Nephron progenitor cell (in vitro differentiated cells): Measurements from ENCODE around the gene CCDC28B.

Experiments used
- DNase-seq: peaks from one replicate; pipeline ENCODE4 v3.0.0; 2021
- H3K27ac Mint-ChIP-seq: 2 replicates; pipeline ENCODE4 v1.8.0; 2021; ENCODE audit warnings: mild to moderate bottlenecking, moderate library complexity, mixed read lengths
- H3K27me3 Mint-ChIP-seq: 2 replicates; pipeline ENCODE4 v1.8.0; 2021; ENCODE audit warnings: mild to moderate bottlenecking, low read depth, mixed read lengths; ENCODE audit not compliant: poor library complexity
- H3K36me3 Mint-ChIP-seq: 2 replicates; pipeline ENCODE4 v1.8.0; 2021; ENCODE audit warnings: low read depth, mixed read lengths
- H3K4me1 Mint-ChIP-seq: 2 replicates; pipeline ENCODE4 v1.8.0; 2021; ENCODE audit warnings: mixed read lengths
- H3K4me3 Mint-ChIP-seq: 2 replicates; pipeline ENCODE4 v1.8.0; 2021; ENCODE audit warnings: mild to moderate bottlenecking, moderate library complexity, mixed read lengths
- H3K9me3 Mint-ChIP-seq: 2 replicates; pipeline ENCODE4 v1.8.0; 2021; ENCODE audit warnings: mild to moderate bottlenecking, moderate library complexity, mixed read lengths
- TF ChIP-seq, protein P1 (sequence below): fragments of 200-600 bp; sonication (generic); IDR thresholded peaks from 2 replicates; pipeline ENCODE4 v1.5.0; 2021; ENCODE audit warnings: antibody characterized with exemption

CCDC28B gene

DNA sequence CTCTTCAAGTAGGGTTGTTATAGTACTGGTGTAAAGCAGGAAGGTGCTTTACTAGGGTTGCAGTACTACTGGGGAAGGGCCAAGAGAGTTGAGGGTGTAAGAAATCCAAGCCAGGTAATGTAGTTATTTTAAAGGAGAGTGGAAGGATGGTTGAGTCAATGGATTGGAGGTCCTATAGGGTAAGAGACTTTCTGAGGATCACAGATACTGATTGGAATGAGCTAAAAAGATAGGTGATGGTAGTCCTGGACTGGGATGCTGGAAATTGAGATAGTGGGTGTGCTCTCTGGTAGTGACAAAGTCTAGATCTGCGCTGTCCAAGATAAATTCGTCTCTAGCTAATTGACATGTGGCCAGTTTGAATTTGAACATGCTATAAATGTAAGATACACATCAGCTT, 13.9 kb upstream of the CCDC28B start:
- H3K4me1 Mint-ChIP-seq = peaks cover 14% of the 10 kb centered on the region
- no peak overlapping the region for H3K4me3 Mint-ChIP-seq
- no peak overlapping the region for H3K27ac Mint-ChIP-seq
- H3K9me3 Mint-ChIP-seq = no peaks in the 10 kb centered on the region
- H3K27me3 Mint-ChIP-seq = peaks cover 3% of the 10 kb centered on the region
- DNase-seq = no peak
- peaks cover 74% of the 10 kb centered on the region for H3K36me3 Mint-ChIP-seq
- TF ChIP-seq, protein P1, sequence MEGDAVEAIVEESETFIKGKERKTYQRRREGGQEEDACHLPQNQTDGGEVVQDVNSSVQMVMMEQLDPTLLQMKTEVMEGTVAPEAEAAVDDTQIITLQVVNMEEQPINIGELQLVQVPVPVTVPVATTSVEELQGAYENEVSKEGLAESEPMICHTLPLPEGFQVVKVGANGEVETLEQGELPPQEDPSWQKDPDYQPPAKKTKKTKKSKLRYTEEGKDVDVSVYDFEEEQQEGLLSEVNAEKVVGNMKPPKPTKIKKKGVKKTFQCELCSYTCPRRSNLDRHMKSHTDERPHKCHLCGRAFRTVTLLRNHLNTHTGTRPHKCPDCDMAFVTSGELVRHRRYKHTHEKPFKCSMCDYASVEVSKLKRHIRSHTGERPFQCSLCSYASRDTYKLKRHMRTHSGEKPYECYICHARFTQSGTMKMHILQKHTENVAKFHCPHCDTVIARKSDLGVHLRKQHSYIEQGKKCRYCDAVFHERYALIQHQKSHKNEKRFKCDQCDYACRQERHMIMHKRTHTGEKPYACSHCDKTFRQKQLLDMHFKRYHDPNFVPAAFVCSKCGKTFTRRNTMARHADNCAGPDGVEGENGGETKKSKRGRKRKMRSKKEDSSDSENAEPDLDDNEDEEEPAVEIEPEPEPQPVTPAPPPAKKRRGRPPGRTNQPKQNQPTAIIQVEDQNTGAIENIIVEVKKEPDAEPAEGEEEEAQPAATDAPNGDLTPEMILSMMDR = no peak

DNA sequence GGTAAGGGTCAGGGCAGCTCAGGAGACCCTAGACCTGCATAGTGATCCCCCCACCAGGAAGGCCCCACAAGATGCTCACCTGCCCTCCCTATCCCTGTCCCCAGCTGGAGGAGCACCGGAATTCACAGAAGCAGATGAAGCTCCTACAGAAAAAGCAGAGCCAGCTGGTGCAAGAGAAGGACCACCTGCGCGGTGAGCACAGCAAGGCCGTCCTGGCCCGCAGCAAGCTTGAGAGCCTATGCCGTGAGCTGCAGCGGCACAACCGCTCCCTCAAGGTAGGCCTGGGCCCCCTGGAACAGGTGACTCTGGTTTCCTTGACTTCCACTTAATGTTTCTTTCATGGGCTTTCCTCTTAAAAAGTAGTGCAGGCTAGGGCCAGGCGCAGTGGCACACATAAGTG, 12.5 kb upstream of the CCDC28B start:
- peaks cover 3% of the 10 kb centered on the region for H3K27me3 Mint-ChIP-seq
- H3K9me3 Mint-ChIP-seq = no peaks in the 10 kb centered on the region
- TF ChIP-seq, protein P1 = no peak
- H3K4me1 Mint-ChIP-seq = peaks cover 11% of the 10 kb centered on the region
- H3K4me3 Mint-ChIP-seq = no peak overlapping the region
- DNase-seq = no peak
- no peak overlapping the region for H3K27ac Mint-ChIP-seq
- peaks cover 74% of the 10 kb centered on the region for H3K36me3 Mint-ChIP-seq

DNA sequence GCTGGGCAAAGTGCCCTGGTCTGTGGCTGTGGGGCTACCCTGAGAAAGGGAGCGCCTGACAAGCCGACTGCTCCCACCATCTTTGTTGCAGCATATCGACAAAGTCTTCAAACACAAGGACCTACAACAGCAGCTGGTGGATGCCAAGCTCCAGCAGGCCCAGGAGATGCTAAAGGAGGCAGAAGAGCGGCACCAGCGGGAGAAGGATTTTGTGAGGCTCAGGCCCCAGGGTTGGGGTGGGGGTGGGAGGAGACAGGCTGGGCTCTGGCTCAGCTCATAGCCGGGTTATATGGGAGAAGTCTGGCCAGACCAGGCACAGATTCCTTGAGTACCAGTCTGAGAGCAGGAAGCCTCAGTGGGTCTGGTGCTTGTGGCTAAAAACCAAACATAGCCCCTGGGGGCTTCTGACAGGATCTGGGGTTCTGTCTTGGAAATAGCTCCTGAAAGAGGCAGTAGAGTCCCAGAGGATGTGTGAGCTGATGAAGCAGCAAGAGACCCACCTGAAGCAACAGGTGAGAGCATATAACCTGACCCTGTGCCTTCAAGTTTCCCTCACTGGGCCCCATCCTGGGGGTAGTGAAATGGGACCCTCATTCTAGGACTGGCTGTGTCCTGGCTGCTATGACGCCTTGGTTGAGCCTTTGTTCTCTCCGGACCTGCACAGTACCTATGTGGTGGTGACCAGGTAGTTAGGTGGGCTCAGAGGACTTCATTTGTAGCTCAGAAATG, 8.0 kb upstream of the CCDC28B start:
- peaks cover 6% of the 10 kb centered on the region for H3K4me1 Mint-ChIP-seq
- no peak overlapping the region for H3K4me3 Mint-ChIP-seq
- DNase-seq = no peak
- no peaks in the 10 kb centered on the region for H3K9me3 Mint-ChIP-seq
- TF ChIP-seq, protein P1 = no peak
- H3K27me3 Mint-ChIP-seq = peaks cover 8% of the 10 kb centered on the region
- H3K27ac Mint-ChIP-seq = no peak overlapping the region
- H3K36me3 Mint-ChIP-seq = peaks cover 75% of the 10 kb centered on the region

DNA sequence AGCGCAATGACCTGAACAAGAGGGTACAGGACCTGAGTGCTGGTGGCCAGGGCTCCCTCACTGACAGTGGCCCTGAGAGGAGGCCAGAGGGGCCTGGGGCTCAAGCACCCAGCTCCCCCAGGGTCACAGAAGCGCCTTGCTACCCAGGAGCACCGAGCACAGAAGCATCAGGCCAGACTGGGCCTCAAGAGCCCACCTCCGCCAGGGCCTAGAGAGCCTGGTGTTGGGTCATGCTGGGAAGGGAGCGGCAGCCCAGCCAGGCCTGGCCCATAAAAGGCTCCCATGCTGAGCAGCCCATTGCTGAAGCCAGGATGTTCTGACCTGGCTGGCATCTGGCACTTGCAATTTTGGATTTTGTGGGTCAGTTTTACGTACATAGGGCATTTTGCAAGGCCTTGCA, 5.4 kb upstream of the CCDC28B start:
- Mint-ChIP-seq H3K36me3 (peaks cover 54% of the 10 kb centered on the region), H3K4me1 (peaks cover 26% of the 10 kb centered on the region), H3K9me3 (no peaks in the 10 kb centered on the region), H3K27me3 (peaks cover 5% of the 10 kb centered on the region), H3K4me3 (no peak overlapping the region), H3K27ac (no peak overlapping the region)
- DNase-seq = no peak
- TF ChIP-seq, protein P1 = no peak

DNA sequence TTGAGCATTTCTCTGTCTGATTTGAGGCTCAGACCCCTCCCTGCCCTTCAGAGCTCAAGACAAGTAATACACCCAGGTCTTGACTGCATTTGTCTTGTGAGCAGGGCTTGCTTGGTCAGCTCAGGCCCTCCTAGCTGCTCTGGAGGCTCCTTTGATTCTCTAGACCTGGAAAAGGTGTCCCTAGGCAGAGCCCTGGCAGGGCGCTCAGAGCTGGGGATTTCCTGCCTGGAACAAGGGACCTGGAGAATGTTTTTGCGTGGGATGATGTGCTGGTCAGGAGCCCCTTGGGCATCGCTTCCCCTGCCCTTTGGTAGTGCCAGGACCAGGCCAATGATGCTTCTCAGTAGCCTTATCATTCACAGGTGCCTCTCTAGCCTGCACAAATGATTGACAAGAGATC, 4.9 kb upstream of the CCDC28B start:
- DNase-seq = no peak
- H3K36me3 Mint-ChIP-seq = peaks cover 50% of the 10 kb centered on the region
- no peak overlapping the region for H3K27ac Mint-ChIP-seq
- no peak overlapping the region for H3K4me3 Mint-ChIP-seq
- no peaks in the 10 kb centered on the region for H3K9me3 Mint-ChIP-seq
- peaks cover 32% of the 10 kb centered on the region for H3K4me1 Mint-ChIP-seq
- TF ChIP-seq, protein P1 = no peak
- H3K27me3 Mint-ChIP-seq = peaks cover 5% of the 10 kb centered on the region
